Natural killer cell treated with Interleukin-12 subunit alpha and Interleukin-12 subunit beta and Interleukin-15 and Interleukin-18, amount 100 ng/mL, for 72 hours (primary cell): Measurements from ENCODE around the gene C9orf43. TPM values are rescaled to one million over a fixed set of nuclear protein-coding genes. Genes with fewer than 3 reads are reported as not detected.
"Not testable (repeated sequence)": the region's sequence is repeated elsewhere in the genome, so short reads cannot be mapped to it uniquely, and the experiment has no call there.

Experiments
- ATAC-seq, 2 donors: fragments of 150-1000 bp; cut with Tn5 transposase in 1 of 2; sonication (Bioruptor Pico), chemical (Tn5 transposase) in 1 of 2; 2 replicates each; pipeline ENCODE4 v1.10.0; 2021
- DNase-seq: peaks from one replicate; pipeline ENCODE4 v3.0.0; 2022; ENCODE audit warnings: low spot score
- H3K27ac Mint-ChIP-seq, 2 donors: 1 replicate in 1 of 2; 2 replicates in 1 of 2; pipeline ENCODE4 v1.8.0; 2022; ENCODE audit warnings: mixed read lengths in 2 of 2, mild to moderate bottlenecking in 1 of 2, moderate library complexity in 1 of 2
- H3K27me3 Mint-ChIP-seq, 2 donors: 1 replicate in 1 of 2; 2 replicates in 1 of 2; pipeline ENCODE4 v1.8.0; 2022; ENCODE audit warnings: mixed read lengths in 2 of 2
- H3K36me3 Mint-ChIP-seq: one replicate; pipeline ENCODE4 v1.8.0; 2022; ENCODE audit warnings: mixed read lengths
- H3K4me1 Mint-ChIP-seq, 2 donors: 1 replicate in 1 of 2; 2 replicates in 1 of 2; pipeline ENCODE4 v1.8.0; 2022; ENCODE audit warnings: low read depth in 2 of 2, mixed read lengths in 2 of 2, mild to moderate bottlenecking in 1 of 2
- H3K4me3 Mint-ChIP-seq: one replicate; pipeline ENCODE4 v1.8.0; 2022; ENCODE audit warnings: mixed read lengths
- H3K9me3 Mint-ChIP-seq: 2 replicates; pipeline ENCODE4 v1.8.0; 2022; ENCODE audit warnings: mixed read lengths
- total RNA-seq, 2 donors: library from RNA; stranded (reverse); gene quantifications; one replicate each; pipeline ENCODE4 v1.2.3, GENCODE V29; 2022

C9orf43 gene
- total RNA-seq, 2 donors from 2014 or later = 1.1 to 1.3 TPM

GRCh38 chr9:113416149-113416721 is 5.7 kb downstream of the C9orf43 start:
- no peaks in the 10 kb centered on the region for H3K27me3 Mint-ChIP-seq
- no peak overlapping the region for H3K4me3 Mint-ChIP-seq
- H3K9me3 Mint-ChIP-seq = no peaks in the 10 kb centered on the region
- no peaks in the 10 kb centered on the region for H3K4me1 Mint-ChIP-seq
- ATAC-seq (no peak), DNase-seq (no peak)
- H3K27ac Mint-ChIP-seq = no peak overlapping the region
- H3K36me3 Mint-ChIP-seq = no peaks in the 10 kb centered on the region

GRCh38 chr9:113417370-113417769 is 6.8 kb downstream of the C9orf43 start:
- Mint-ChIP-seq H3K27ac (no peak overlapping the region), H3K9me3 (no peaks in the 10 kb centered on the region)
- DNase-seq = no peak

GRCh38 chr9:113421726-113422125 is 11.2 kb downstream of the C9orf43 start:
- peaks cover 8 to 11% of the 10 kb centered on the region in 2 donors for H3K27me3 Mint-ChIP-seq
- no peaks in the 10 kb centered on the region for H3K4me1 Mint-ChIP-seq
- ATAC-seq (no peak), DNase-seq (no peak)
- H3K27ac Mint-ChIP-seq = no peak overlapping the region
- no peaks in the 10 kb centered on the region for H3K36me3 Mint-ChIP-seq
- H3K9me3 Mint-ChIP-seq = no peaks in the 10 kb centered on the region
- no peak overlapping the region for H3K4me3 Mint-ChIP-seq

More at GRCh38 chr9:113417370-113417769, 6.8 kb downstream of the C9orf43 start:
- H3K27me3 Mint-ChIP-seq = no peaks in the 10 kb centered on the region
- no peak for ATAC-seq
- H3K4me1 Mint-ChIP-seq = no peaks in the 10 kb centered on the region
- H3K4me3 Mint-ChIP-seq = no peak overlapping the region
- no peaks in the 10 kb centered on the region for H3K36me3 Mint-ChIP-seq

- Mint-ChIP-seq H3K36me3 (no peaks in the 10 kb centered on the region), H3K4me1 (peaks cover 0 to 4% of the 10 kb centered on the region in 2 donors), H3K27ac (no peak overlapping the region), H3K4me3 (no peak overlapping the region), H3K27me3 (peaks cover 8 to 11% of the 10 kb centered on the region in 2 donors), H3K9me3 (no peaks in the 10 kb centered on the region)
- DNase-seq (no peak), ATAC-seq (no peak)
Measured at GRCh38 chr9:113425072-113425471, 14.5 kb downstream of the C9orf43 start.

GRCh38 chr9:113426701-113427100 is 16.2 kb downstream of the C9orf43 start:
- Mint-ChIP-seq H3K27ac (no peak overlapping the region), H3K4me1 (peaks cover 0 to 4% of the 10 kb centered on the region in 2 donors), H3K9me3 (no peaks in the 10 kb centered on the region), H3K36me3 (no peaks in the 10 kb centered on the region), H3K4me3 (no peak overlapping the region), H3K27me3 (peaks cover 8 to 11% of the 10 kb centered on the region in 2 donors)
- no peak for DNase-seq
- no peak for ATAC-seq

- H3K4me3 Mint-ChIP-seq = no peak overlapping the region
- peak overlapping the region in 1 of 2 donors; percentile 1 for H3K27ac Mint-ChIP-seq
- no peaks in the 10 kb centered on the region for H3K36me3 Mint-ChIP-seq
Measured at GRCh38 chr9:113427629-113428028, 17.1 kb downstream of the C9orf43 start.

GRCh38 chr9:113428062-113428615 is 17.6 kb downstream of the C9orf43 start:
- H3K4me1 Mint-ChIP-seq = peaks cover 0 to 4% of the 10 kb centered on the region in 2 donors
- no peaks in the 10 kb centered on the region for H3K9me3 Mint-ChIP-seq
- no peaks in the 10 kb centered on the region for H3K36me3 Mint-ChIP-seq
- no peak overlapping the region for H3K4me3 Mint-ChIP-seq
- DNase-seq (no peak), ATAC-seq (no peak)
- peaks cover 6 to 11% of the 10 kb centered on the region in 2 donors for H3K27me3 Mint-ChIP-seq
- H3K27ac Mint-ChIP-seq = peak overlapping the region in 1 of 2 donors; percentile 1

More at GRCh38 chr9:113427629-113428028, 17.1 kb downstream of the C9orf43 start:
- no peaks in the 10 kb centered on the region for H3K9me3 Mint-ChIP-seq
- DNase-seq (no peak), ATAC-seq (peak in 1 of 2 donors; percentile 41)
- H3K4me1 Mint-ChIP-seq = peaks cover 0 to 4% of the 10 kb centered on the region in 2 donors
- peaks cover 8 to 11% of the 10 kb centered on the region in 2 donors for H3K27me3 Mint-ChIP-seq

GRCh38 chr9:113431191-113431590 is 20.6 kb downstream of the C9orf43 start:
- ATAC-seq = no peak
- no peak for DNase-seq
- peaks cover 0 to 6% of the 10 kb centered on the region in 2 donors for H3K4me1 Mint-ChIP-seq
- H3K4me3 Mint-ChIP-seq = no peak overlapping the region
- no peak overlapping the region for H3K27ac Mint-ChIP-seq
- no peaks in the 10 kb centered on the region for H3K36me3 Mint-ChIP-seq
- no peaks in the 10 kb centered on the region for H3K9me3 Mint-ChIP-seq
- H3K27me3 Mint-ChIP-seq = peaks cover 1 to 6% of the 10 kb centered on the region in 2 donors

- no peaks in the 10 kb centered on the region for H3K9me3 Mint-ChIP-seq
- H3K4me1 Mint-ChIP-seq = peaks cover 0 to 3% of the 10 kb centered on the region in 2 donors
- DNase-seq (no peak), ATAC-seq (no peak)
- H3K4me3 Mint-ChIP-seq = no peak overlapping the region
- no peak overlapping the region for H3K27ac Mint-ChIP-seq
- H3K27me3 Mint-ChIP-seq = peaks cover 6 to 13% of the 10 kb centered on the region in 2 donors
- no peaks in the 10 kb centered on the region for H3K36me3 Mint-ChIP-seq
Measured at GRCh38 chr9:113436728-113437515, 26.4 kb downstream of the C9orf43 start.

- H3K36me3 Mint-ChIP-seq, ATAC-seq: not testable (repeated sequence)
Measured at GRCh38 chr9:113437716-113438115, 27.2 kb downstream of the C9orf43 start.

GRCh38 chr9:113444736-113445135 is 34.2 kb downstream of the C9orf43 start:
- H3K4me1 Mint-ChIP-seq = peaks cover 0 to 5% of the 10 kb centered on the region in 2 donors
- DNase-seq (no peak), ATAC-seq (no peak)
- no peaks in the 10 kb centered on the region for H3K36me3 Mint-ChIP-seq
- no peaks in the 10 kb centered on the region for H3K9me3 Mint-ChIP-seq
- H3K27me3 Mint-ChIP-seq = no peaks in the 10 kb centered on the region
- H3K27ac Mint-ChIP-seq = no peak overlapping the region
- H3K4me3 Mint-ChIP-seq = no peak overlapping the region

More at GRCh38 chr9:113437716-113438115, 27.2 kb downstream of the C9orf43 start:
- H3K4me1 Mint-ChIP-seq, H3K4me3 Mint-ChIP-seq, H3K9me3 Mint-ChIP-seq, DNase-seq, H3K27ac Mint-ChIP-seq: not testable (repeated sequence)
- H3K27me3 Mint-ChIP-seq = peaks cover 6 to 13% of the 10 kb centered on the region in 2 donors

GRCh38 chr9:113446323-113446740 is 35.8 kb downstream of the C9orf43 start:
- peaks cover 0 to 9% of the 10 kb centered on the region in 2 donors for H3K4me1 Mint-ChIP-seq
- ATAC-seq (no peak), DNase-seq (no peak)
- no peak overlapping the region for H3K4me3 Mint-ChIP-seq
- no peaks in the 10 kb centered on the region for H3K36me3 Mint-ChIP-seq
- H3K9me3 Mint-ChIP-seq = no peaks in the 10 kb centered on the region
- no peak overlapping the region for H3K27ac Mint-ChIP-seq
- no peaks in the 10 kb centered on the region for H3K27me3 Mint-ChIP-seq

GRCh38 chr9:113449376-113449775 is 38.8 kb downstream of the C9orf43 start:
- Mint-ChIP-seq H3K27me3 (no peaks in the 10 kb centered on the region), H3K27ac (no peak overlapping the region), H3K36me3 (no peaks in the 10 kb centered on the region), H3K4me3 (no peak overlapping the region), H3K4me1 (peaks cover 0 to 9% of the 10 kb centered on the region in 2 donors), H3K9me3 (no peaks in the 10 kb centered on the region)
- DNase-seq = no peak
- no peak for ATAC-seq

- DNase-seq (no peak), ATAC-seq (no peak)
- Mint-ChIP-seq H3K4me3 (no peak overlapping the region), H3K4me1 (peaks cover 10 to 11% of the 10 kb centered on the region in 2 donors), H3K27ac (no peak overlapping the region), H3K9me3 (no peaks in the 10 kb centered on the region), H3K36me3 (no peaks in the 10 kb centered on the region), H3K27me3 (no peaks in the 10 kb centered on the region)
Measured at GRCh38 chr9:113452113-113452605, 41.6 kb downstream of the C9orf43 start.
